Sigmoid colon (tissue), 7 donors: ENCODE measurements around the gene CHP1. TPM values are rescaled to one million over a fixed set of nuclear protein-coding genes. Genes with fewer than 3 reads are reported as not detected.
A peak's percentile ranks its signal among the peaks of the same experiment; 100 is the strongest.

Experiments used
- DNase-seq: peaks from one replicate; pipeline ENCODE4 v3.0.0-alpha.2; 2019
- H3K27ac ChIP-seq, 4 donors: fragments of 200-600 bp; sonication (generic); one replicate each; pipeline ENCODE4 v1.5.1; 2016 to 2019; ENCODE audit warnings: mild to moderate bottlenecking in 1 of 4
- H3K27me3 ChIP-seq, 3 donors: fragments of 200-600 bp; sonication (generic); one replicate each; pipeline ENCODE4 v1.5.1; 2019; ENCODE audit warnings: mild to moderate bottlenecking in 1 of 3
- H3K36me3 ChIP-seq, 4 donors: fragments of 200-600 bp; sonication (generic); one replicate each; pipeline ENCODE4 v1.5.1; 2016 to 2019
- H3K4me1 ChIP-seq, 4 donors: fragments of 200-600 bp; sonication (generic); one replicate each; pipeline ENCODE4 v1.5.1; 2017 to 2019
- H3K4me3 ChIP-seq, 4 donors: fragments of 200-600 bp; sonication (generic); one replicate each; pipeline ENCODE4 v1.5.1; 2017 to 2019; ENCODE audit warnings: mild to moderate bottlenecking in 2 of 4, moderate library complexity in 1 of 4
- H3K9me3 ChIP-seq, 4 donors: fragments of 200-600 bp in 3 of 4; sonication (generic) in 3 of 4; one replicate each; pipeline versions ENCODE4 v1.5.1 to v1.6.1; 2013 to 2019
- EP300 ChIP-seq, 4 donors: sonication (generic); formaldehyde crosslinking; IDR thresholded peaks; one replicate each; pipeline ENCODE4 v1.6.1; 2017; ENCODE audit warnings: antibody characterized with exemption in 4 of 4
- POLR2A ChIP-seq, 2 donors: fragments of 450-650 bp; IDR thresholded peaks; one replicate each; pipeline ENCODE4 v1.6.1; 2016; ENCODE audit warnings: antibody characterized with exemption in 2 of 2, mild to moderate bottlenecking in 2 of 2, moderate library complexity in 2 of 2
- POLR2AphosphoS5 ChIP-seq, 4 donors: sonication (generic); formaldehyde crosslinking; IDR thresholded peaks; one replicate each; pipeline ENCODE4 v1.6.1; 2017; ENCODE audit warnings: antibody characterized with exemption in 4 of 4
- WGBS, 2 donors: extraction: QIAGEN DNeasy Blood & Tissue Kit; methylation state at CpG; one replicate each; pipeline ENCODE4 v1.1.7; 2013; 5-methylcytosine and 5-hydroxymethylcytosine counted together
- intact Hi-C: fragments of 100-400 bp; cut with DNase I; formaldehyde crosslinking; loops from one replicate; pipeline ENCODE4 v1.15.1; 2023
- polyA plus RNA-seq, 3 donors: library from polyadenylated mRNA; stranded (reverse); fragments of 200-250 nt; gene quantifications; one replicate each; pipeline ENCODE4 v1.2.3, GENCODE V29; 2013
- total RNA-seq, 4 donors: library from RNA; depleted of rRNA; stranded (reverse); fragments of >200 nt; gene quantifications; one replicate each; pipeline ENCODE4 v1.1.0, GENCODE V29; 2016
- TF ChIP-seq, protein P1 (sequence below), 4 experiments: fragments of 450-650 bp in 3 of 4; fragments of 200-600 bp in 1 of 4; IDR thresholded peaks; one replicate each; pipeline ENCODE4 v1.5.1; 2016 to 2019; ENCODE audit warnings: antibody characterized with exemption in 4 of 4, mild to moderate bottlenecking in 3 of 4, moderate library complexity in 2 of 4
- donor health status: healthy with polysubstance abuse.
- donor health status: Bipolar disorder and iron deficiency.
- donor health status: healthy.

The CHP1 gene
- total and polyA plus RNA-seq, 7 donors = 101 to 270 (median 118) TPM

DNA sequence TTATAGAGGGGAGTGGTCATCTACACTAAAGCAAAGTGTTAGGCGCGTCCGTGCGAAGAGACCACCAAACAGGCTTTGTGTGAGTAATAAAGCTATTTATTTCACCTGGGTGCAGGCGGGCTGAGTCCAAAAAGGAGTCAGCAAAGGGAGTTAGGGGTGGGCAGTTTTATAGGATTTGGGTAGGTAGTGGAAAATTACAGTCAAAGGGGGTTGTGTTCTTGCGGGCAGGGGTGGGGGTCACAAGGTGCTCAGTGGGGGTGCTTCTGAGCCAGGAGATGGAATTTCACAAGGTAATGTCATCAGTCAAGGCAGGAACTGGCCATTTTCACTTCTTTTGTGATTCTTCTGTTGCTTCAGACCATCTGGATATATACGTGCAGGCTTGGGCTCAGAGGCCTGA is 54.2 kb downstream of the CHP1 start:
- Histone ChIP-seq H3K27ac (peak overlapping the region; percentile 90 to 96 (median 92)), H3K9me3 (no peaks in the 10 kb centered on the region), H3K36me3 (peaks cover 8 to 47% (median 22%) of the 10 kb centered on the region in 4 donors), H3K27me3 (no peaks in the 10 kb centered on the region), H3K4me3 (peak overlapping the region; percentile 80 to 98 (median 92)), H3K4me1 (peaks cover 0 to 30% (median 22%) of the 10 kb centered on the region in 4 donors)
- intact Hi-C loops = no loop called here
- WGBS, 2 donors = 39 to 44% methylated on average over 7 of the region's 7 CpGs
- DNase-seq = no peak
- TF ChIP-seq POLR2A (IDR thresholded peaks at IDR 0.05) (no peak), EP300 (IDR thresholded peaks at IDR 0.05) (no peak), POLR2AphosphoS5 (IDR thresholded peaks at IDR 0.05) (no peak)
- TF ChIP-seq, protein P1, sequence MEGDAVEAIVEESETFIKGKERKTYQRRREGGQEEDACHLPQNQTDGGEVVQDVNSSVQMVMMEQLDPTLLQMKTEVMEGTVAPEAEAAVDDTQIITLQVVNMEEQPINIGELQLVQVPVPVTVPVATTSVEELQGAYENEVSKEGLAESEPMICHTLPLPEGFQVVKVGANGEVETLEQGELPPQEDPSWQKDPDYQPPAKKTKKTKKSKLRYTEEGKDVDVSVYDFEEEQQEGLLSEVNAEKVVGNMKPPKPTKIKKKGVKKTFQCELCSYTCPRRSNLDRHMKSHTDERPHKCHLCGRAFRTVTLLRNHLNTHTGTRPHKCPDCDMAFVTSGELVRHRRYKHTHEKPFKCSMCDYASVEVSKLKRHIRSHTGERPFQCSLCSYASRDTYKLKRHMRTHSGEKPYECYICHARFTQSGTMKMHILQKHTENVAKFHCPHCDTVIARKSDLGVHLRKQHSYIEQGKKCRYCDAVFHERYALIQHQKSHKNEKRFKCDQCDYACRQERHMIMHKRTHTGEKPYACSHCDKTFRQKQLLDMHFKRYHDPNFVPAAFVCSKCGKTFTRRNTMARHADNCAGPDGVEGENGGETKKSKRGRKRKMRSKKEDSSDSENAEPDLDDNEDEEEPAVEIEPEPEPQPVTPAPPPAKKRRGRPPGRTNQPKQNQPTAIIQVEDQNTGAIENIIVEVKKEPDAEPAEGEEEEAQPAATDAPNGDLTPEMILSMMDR (IDR thresholded peaks at IDR 0.05) = no peak

DNA sequence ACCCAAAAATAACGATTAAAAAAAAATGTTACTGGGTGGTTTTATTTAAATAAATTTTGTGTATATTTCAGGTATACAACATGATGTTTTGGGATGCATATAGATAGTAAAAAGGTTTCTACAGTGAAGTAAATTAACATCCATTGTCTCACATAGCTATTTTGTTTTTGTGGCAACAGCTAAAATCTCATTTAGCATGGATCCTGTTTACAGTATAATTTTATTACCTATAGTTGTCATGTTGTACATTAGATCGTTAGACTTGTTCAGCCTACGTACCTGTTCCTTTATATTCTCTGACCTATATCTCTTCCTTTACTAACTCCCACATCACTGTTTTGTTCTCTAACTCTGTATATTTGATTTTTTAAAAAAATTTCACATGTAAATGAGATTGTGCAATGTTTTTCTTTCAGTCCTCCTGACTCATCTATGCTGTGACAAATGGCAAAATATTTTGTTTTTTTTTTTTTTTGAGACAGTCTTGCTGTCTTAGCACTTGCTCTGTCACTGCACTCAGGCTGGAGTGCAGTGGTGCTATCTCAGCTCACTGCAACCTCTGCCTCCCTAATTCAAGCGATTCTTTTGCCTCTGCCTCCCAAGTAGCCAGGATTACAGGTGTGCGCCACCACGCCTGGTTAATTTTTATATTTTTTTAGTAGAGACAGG is 55.7 kb downstream of the CHP1 start:
- Histone ChIP-seq H3K27me3 (no peaks in the 10 kb centered on the region), H3K27ac (no peak overlapping the region), H3K4me3 (no peak overlapping the region), H3K4me1 (peaks cover 0 to 30% (median 22%) of the 10 kb centered on the region in 4 donors), H3K9me3 (no peaks in the 10 kb centered on the region), H3K36me3 (peaks cover 8 to 62% (median 22%) of the 10 kb centered on the region in 4 donors)
- TF ChIP-seq POLR2AphosphoS5 (IDR thresholded peaks at IDR 0.05) (no peak), EP300 (IDR thresholded peaks at IDR 0.05) (no peak), POLR2A (IDR thresholded peaks at IDR 0.05) (no peak)
- TF ChIP-seq, protein P1 (IDR thresholded peaks at IDR 0.05) = no peak
- intact Hi-C loops = no loop called here
- no peak for DNase-seq
- WGBS, 2 donors = 89 to 95% methylated on average over 6 of the region's 6 CpGs

DNA sequence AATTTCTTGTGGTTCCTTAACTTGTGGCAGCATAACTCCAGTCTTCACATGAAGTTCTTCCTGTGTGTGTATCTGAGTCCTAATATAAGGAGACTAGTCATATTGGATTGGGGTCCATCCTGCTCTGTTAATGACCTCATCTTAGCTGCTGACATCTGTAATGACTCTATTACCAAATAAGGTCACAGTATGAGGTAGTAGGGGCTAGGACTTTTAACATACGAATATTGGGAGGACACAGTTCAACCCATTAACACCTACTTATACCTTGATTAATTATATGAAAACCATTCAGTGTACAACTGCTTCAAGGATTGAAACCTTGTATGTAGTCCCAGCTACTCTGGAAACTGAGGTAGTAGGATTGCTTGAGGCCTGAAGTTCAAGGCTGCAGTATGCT is 57.4 kb downstream of the CHP1 start:
- H3K27ac ChIP-seq = no peak overlapping the region
- DNase-seq = no peak
- H3K36me3 ChIP-seq = peaks cover 8 to 73% (median 22%) of the 10 kb centered on the region in 4 donors
- no peak overlapping the region for H3K4me3 ChIP-seq
- no peaks in the 10 kb centered on the region for H3K9me3 ChIP-seq
- TF ChIP-seq POLR2AphosphoS5 (IDR thresholded peaks at IDR 0.05) (no peak), EP300 (IDR thresholded peaks at IDR 0.05) (no peak), POLR2A (IDR thresholded peaks at IDR 0.05) (no peak)
- TF ChIP-seq, protein P1 (IDR thresholded peaks at IDR 0.05) = no peak
- 87 to 88% methylated on average over 1 of the region's 1 CpG for WGBS, 2 donors
- no peaks in the 10 kb centered on the region for H3K27me3 ChIP-seq
- H3K4me1 ChIP-seq = peaks cover 0 to 30% (median 23%) of the 10 kb centered on the region in 4 donors
- intact Hi-C loops = no loop called here

DNA sequence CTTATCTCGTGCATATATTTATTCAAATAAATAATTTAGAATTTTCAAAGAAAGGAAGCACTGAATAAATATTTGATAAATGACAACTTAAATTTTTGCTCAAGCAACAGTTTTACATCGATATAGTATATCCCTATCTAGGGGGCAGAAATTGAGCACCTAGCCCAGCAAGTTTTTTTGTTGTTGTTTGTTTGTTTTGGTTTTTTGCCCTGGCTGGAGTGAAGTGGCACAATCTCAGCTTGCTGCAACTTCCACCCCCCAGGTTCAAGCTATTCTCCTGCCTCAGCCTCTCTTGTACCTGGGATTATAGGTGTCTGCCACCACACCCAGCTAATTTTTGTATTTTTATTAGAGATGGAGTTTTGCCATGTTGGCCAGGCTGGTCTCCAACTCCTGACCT is 58.9 kb downstream of the CHP1 start:
- intact Hi-C loops = no loop called here
- Histone ChIP-seq H3K9me3 (no peaks in the 10 kb centered on the region), H3K36me3 (peaks cover 8 to 80% (median 22%) of the 10 kb centered on the region in 4 donors), H3K27ac (no peak overlapping the region), H3K27me3 (no peaks in the 10 kb centered on the region), H3K4me3 (no peak overlapping the region), H3K4me1 (peaks cover 0 to 29% (median 21%) of the 10 kb centered on the region in 4 donors)
- TF ChIP-seq EP300 (IDR thresholded peaks at IDR 0.05) (no peak), POLR2AphosphoS5 (IDR thresholded peaks at IDR 0.05) (no peak), POLR2A (IDR thresholded peaks at IDR 0.05) (no peak)
- TF ChIP-seq, protein P1 (IDR thresholded peaks at IDR 0.05) = no peak
- whole genome bisulfite sequencing, 2 donors = 80 to 91% methylated on average over 2 of the region's 2 CpGs
- DNase-seq = no peak
